Neural cell (in vitro differentiated cells): ENCODE data around the gene MYPOP. TPM values are rescaled to one million over a fixed set of nuclear protein-coding genes. Genes with fewer than 3 reads are reported as not detected.

Source experiments
- H2AFZ ChIP-seq: fragments of 200-600, 300-800 bp; sonication (generic), shearing (Covaris generic); 2 replicates; pipeline ENCODE4 v1.6.0; 2014; ENCODE audit warnings: low read depth, mild to moderate bottlenecking, antibody characterized with exemption, low read length, moderate library complexity
- H3F3A ChIP-seq: fragments of 200-600 bp; shearing (Covaris generic); 2 replicates; pipeline ENCODE4 v1.6.1; 2016; ENCODE audit warnings: mild to moderate bottlenecking, moderate library complexity, mixed read lengths, antibody characterized with exemption, low read length; ENCODE audit not compliant: insufficient read depth, poor library complexity, severe bottlenecking
- H3K27ac ChIP-seq: fragments of 200-600, 300-800 bp; sonication (generic), shearing (Covaris generic); 2 replicates; pipeline ENCODE4 v1.5.1; 2014; ENCODE audit warnings: mild to moderate bottlenecking, low read length, moderate library complexity
- H3K27me3 ChIP-seq: fragments of 300-800, 200-600 bp; sonication (generic), shearing (Covaris generic); 2 replicates; pipeline ENCODE4 v1.6.0; 2014; ENCODE audit warnings: mild to moderate bottlenecking, low read depth, low read length, moderate library complexity; ENCODE audit not compliant: insufficient read depth
- H3K36me3 ChIP-seq: fragments of 300-800, 200-600 bp; sonication (generic), shearing (Covaris generic); 2 replicates; pipeline ENCODE4 v1.5.1; 2014; ENCODE audit warnings: mild to moderate bottlenecking, antibody characterized with exemption, low read length, moderate library complexity; ENCODE audit not compliant: insufficient read depth
- H3K4me2 ChIP-seq: fragments of 300-800, 200-600 bp; sonication (generic), shearing (Covaris generic); 2 replicates; pipeline ENCODE4 v1.6.0; 2014; ENCODE audit warnings: mild to moderate bottlenecking, low read length
- H3K4me3 ChIP-seq: fragments of 300-800, 200-600 bp; sonication (generic), shearing (Covaris generic); 2 replicates; pipeline ENCODE4 v1.5.1; 2014; ENCODE audit warnings: mild to moderate bottlenecking, low read length, moderate library complexity
- H3K79me2 ChIP-seq: fragments of 200-600 bp; shearing (Covaris generic); replicated peaks from 2 replicates; pipeline ENCODE4 v1.6.0; 2014; ENCODE audit warnings: mild to moderate bottlenecking, low read length, moderate library complexity; ENCODE audit not compliant: insufficient read depth
- H3K9ac ChIP-seq: fragments of 300-800, 200-600 bp; sonication (generic), shearing (Covaris generic); 2 replicates; pipeline ENCODE4 v1.6.1; 2016; ENCODE audit warnings: mild to moderate bottlenecking, low read length, mixed read lengths
- H3K9me2 ChIP-seq: fragments of 200-600 bp; shearing (Covaris generic); 2 replicates; pipeline ENCODE4 v1.6.1; 2016; ENCODE audit warnings: mild to moderate bottlenecking, low read length, mixed read lengths; ENCODE audit not compliant: insufficient read depth
- H3K9me3 ChIP-seq: fragments of 200-600, 300-800 bp; sonication (generic), shearing (Covaris generic); 2 replicates; pipeline ENCODE4 v1.6.1; 2016; ENCODE audit warnings: mild to moderate bottlenecking, mixed run types, low read length, moderate library complexity, mixed read lengths
- H4K20me1 ChIP-seq: fragments of 200-600 bp; shearing (Covaris generic); 2 replicates; pipeline ENCODE4 v1.6.1; 2016; ENCODE audit warnings: mild to moderate bottlenecking, mixed run types; ENCODE audit not compliant: insufficient read depth
- CTCF ChIP-seq: fragments of 450-650 bp; IDR thresholded peaks from 2 replicates; pipeline ENCODE4 v1.5.1; 2014; ENCODE audit warnings: antibody characterized with exemption, mild to moderate bottlenecking, moderate library complexity; ENCODE audit not compliant: poor library complexity, severe bottlenecking
- EP300 ChIP-seq: fragments of 450-650 bp; conservative IDR thresholded peaks from 2 replicates; pipeline ENCODE4 v1.6.1; 2014; ENCODE audit warnings: antibody characterized with exemption, mild to moderate bottlenecking, moderate library complexity; ENCODE audit not compliant: poor library complexity, severe bottlenecking
- EZH2 ChIP-seq: fragments of 200-600, 300-800 bp; shearing (Covaris generic), sonication (generic); IDR thresholded peaks from 2 replicates; pipeline ENCODE4 v1.6.1; 2014; ENCODE audit warnings: antibody characterized with exemption, low read length, borderline replicate concordance, mild to moderate bottlenecking; ENCODE audit not compliant: insufficient read depth, poor library complexity, severe bottlenecking
- MXI1 ChIP-seq: fragments of 450-650 bp; conservative IDR thresholded peaks from 2 replicates; pipeline ENCODE4 v1.6.1; 2014; ENCODE audit warnings: antibody characterized with exemption, mild to moderate bottlenecking; ENCODE audit not compliant: poor library complexity, severe bottlenecking
- POLR2AphosphoS5 ChIP-seq: IDR thresholded peaks from 2 replicates; pipeline ENCODE4 v1.6.1; 2012
- RAD21 ChIP-seq: fragments of 450-650 bp; conservative IDR thresholded peaks from 2 replicates; pipeline ENCODE4 v1.6.1; 2014; ENCODE audit warnings: antibody characterized with exemption, mild to moderate bottlenecking, moderate library complexity
- REST ChIP-seq: IDR thresholded peaks from 2 replicates; pipeline ENCODE4 v1.6.1; 2012; ENCODE audit warnings: borderline replicate concordance
- SMC3 ChIP-seq: fragments of 450-650 bp; conservative IDR thresholded peaks from 2 replicates; pipeline ENCODE4 v1.6.1; 2014; ENCODE audit warnings: antibody characterized with exemption, mild to moderate bottlenecking, moderate library complexity; ENCODE audit not compliant: poor library complexity
- TAF1 ChIP-seq: IDR thresholded peaks from 2 replicates; pipeline ENCODE4 v1.6.1; 2012; ENCODE audit warnings: low read depth
- polyA plus RNA-seq: library from polyadenylated mRNA; depleted of rRNA; stranded (reverse); fragments of >200 nt; gene quantifications from 2 replicates; pipeline ENCODE4 v1.2.3, GENCODE V29; 2014

Gene MYPOP
- polyA plus RNA-seq, 1 donor from 2014 or later = 0.90 TPM

DNA sequence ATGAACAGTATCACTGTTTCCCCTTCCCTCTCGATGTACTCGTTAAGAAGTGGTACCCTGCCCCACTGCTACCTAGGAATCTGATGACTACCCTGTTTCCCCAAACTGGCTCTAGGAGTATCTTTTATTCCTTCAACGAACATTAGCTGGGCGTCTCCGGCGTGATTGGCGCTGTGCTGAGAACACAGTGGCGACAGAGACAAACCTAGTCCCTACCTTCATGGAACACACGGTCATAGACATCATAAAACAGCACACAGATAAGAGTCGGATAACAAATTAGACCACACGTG, 40.2 kb downstream of the MYPOP start:
- Histone ChIP-seq H3K9ac (peak overlapping the region; percentile 86), H3K27me3 (peaks cover 35% of the 10 kb centered on the region), H3K27ac (peak overlapping the region; percentile 93), H3K9me3 (no peaks in the 10 kb centered on the region), H3K79me2 (peaks cover 7% of the 10 kb centered on the region), H4K20me1 (no peaks in the 10 kb centered on the region), H3K9me2 (no peaks in the 10 kb centered on the region), H3F3A (no peaks in the 10 kb centered on the region), H3K36me3 (no peaks in the 10 kb centered on the region), H2AFZ (peak overlapping the region; percentile 66), H3K4me2 (peak overlapping the region; percentile 41), H3K4me3 (peak overlapping the region; percentile 77)
- TF ChIP-seq MXI1 (no peak), RAD21 (peak; percentile 23), TAF1 (no peak), POLR2AphosphoS5 (no peak), REST (no peak), EP300 (no peak), SMC3 (peak; percentile 35), EZH2 (no peak), CTCF (no peak)

DNA sequence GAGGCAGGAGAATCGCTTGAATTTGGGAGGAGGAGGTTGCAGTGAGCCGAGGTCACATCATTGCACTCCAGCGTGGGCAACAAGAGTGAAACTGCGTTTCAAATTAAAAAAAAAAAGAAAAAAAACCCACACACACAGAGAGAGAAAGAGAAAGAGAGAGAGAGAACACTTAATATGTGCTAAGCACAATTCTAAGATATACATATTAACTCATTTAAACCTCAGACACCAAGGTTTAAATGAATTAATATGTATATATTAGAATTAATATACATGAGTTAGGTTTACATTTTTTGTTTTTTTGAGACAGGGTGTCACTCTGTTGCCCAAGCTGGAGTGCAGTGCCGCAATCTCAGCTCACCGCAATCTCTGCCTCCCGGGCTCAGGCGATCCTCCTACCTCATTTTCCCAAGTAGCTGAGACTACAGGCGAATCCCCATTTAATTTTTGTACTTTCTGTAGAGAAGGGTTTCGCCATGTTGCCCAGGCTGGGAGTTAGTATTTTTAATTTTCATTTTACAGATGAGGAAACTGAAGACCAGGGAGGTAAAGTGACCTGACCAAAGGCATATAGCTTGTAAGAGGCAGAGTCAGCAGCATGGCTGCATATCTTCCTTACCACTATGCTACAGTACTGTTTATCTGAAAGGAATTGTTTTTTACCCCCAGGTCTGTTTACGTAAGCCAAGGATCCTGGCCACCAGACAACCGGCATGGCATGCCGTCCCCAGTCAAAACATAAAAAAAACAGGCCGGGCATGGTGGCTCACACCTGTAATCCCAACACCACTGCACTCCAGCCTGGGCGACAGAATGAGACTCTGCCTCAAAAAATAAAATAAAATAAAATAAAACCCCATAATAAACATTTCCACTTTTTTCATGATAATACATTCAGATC, 41.8 kb downstream of the MYPOP start:
- Histone ChIP-seq H3K4me2 (no peak overlapping the region), H3K27ac (no peak overlapping the region), H3K4me3 (no peak overlapping the region), H3K9me2 (no peaks in the 10 kb centered on the region), H3K9ac (no peak overlapping the region), H2AFZ (no peak overlapping the region), H3F3A (no peaks in the 10 kb centered on the region), H3K36me3 (no peaks in the 10 kb centered on the region), H3K79me2 (peaks cover 7% of the 10 kb centered on the region), H3K27me3 (peaks cover 24% of the 10 kb centered on the region), H4K20me1 (no peaks in the 10 kb centered on the region), H3K9me3 (no peaks in the 10 kb centered on the region)
- TF ChIP-seq POLR2AphosphoS5 = no peak
- no peak for TF ChIP-seq TAF1
- no peak for TF ChIP-seq MXI1
- no peak for TF ChIP-seq RAD21
